Lower lobe of right lung (tissue), 2 donors: ENCODE data around the gene EFCC1. TPM values are rescaled to one million over a fixed set of nuclear protein-coding genes. Genes with fewer than 3 reads are reported as not detected.

Experiments
- ATAC-seq, 2 donors: fragments of 200-7000 bp; cut with Tn5 transposase; one replicate each; pipeline ENCODE4 v1.9.1; 2020 to 2022; ENCODE audit warnings: mild to moderate bottlenecking in 2 of 2, moderate library complexity in 2 of 2
- DNase-seq: peaks from one replicate; pipeline ENCODE4 v3.0.0-alpha.2; 2020
- H3K27ac ChIP-seq: fragments of 200-600 bp; one replicate; pipeline ENCODE4 v1.8.0; 2022
- H3K27me3 ChIP-seq: fragments of 200-600 bp; one replicate; pipeline ENCODE4 v1.8.0; 2022; ENCODE audit warnings: low read depth
- H3K36me3 ChIP-seq: fragments of 200-600 bp; one replicate; pipeline ENCODE4 v1.8.0; 2022; ENCODE audit warnings: mild to moderate bottlenecking
- H3K4me1 ChIP-seq: fragments of 200-600 bp; one replicate; pipeline ENCODE4 v1.8.0; 2022
- H3K4me3 ChIP-seq: fragments of 200-600 bp; one replicate; pipeline ENCODE4 v1.8.0; 2022; ENCODE audit warnings: mild to moderate bottlenecking
- H3K9me3 ChIP-seq: fragments of 200-600 bp; one replicate; pipeline ENCODE4 v1.8.0; 2022
- intact Hi-C: fragments of 100-400 bp; cut with DNase I; formaldehyde crosslinking; loops from one replicate; pipeline ENCODE4 v1.11.0; 2022
- total RNA-seq: library from RNA; stranded (reverse); fragmentation: NEBNext Ultra II Directional; extraction: Animal tissue kit (Norgen Biotek cat#: 25700); gene quantifications from one replicate; pipeline ENCODE4 v1.2.1, GENCODE V29; 2021
- TF ChIP-seq, protein P1 (sequence below): fragments of 200-600 bp; IDR thresholded peaks from one replicate; pipeline ENCODE4 v1.8.0; 2022; ENCODE audit warnings: antibody characterized with exemption, mild to moderate bottlenecking
- donor health status: DM: no; HTN: yes; CAD: no; lungs with severe emphysema.

EFCC1 gene
- total RNA-seq, 1 donor from 2014 or later = 12.1 TPM

- no peaks in the 10 kb centered on the region for H3K27me3 ChIP-seq
- TF ChIP-seq, protein P1, sequence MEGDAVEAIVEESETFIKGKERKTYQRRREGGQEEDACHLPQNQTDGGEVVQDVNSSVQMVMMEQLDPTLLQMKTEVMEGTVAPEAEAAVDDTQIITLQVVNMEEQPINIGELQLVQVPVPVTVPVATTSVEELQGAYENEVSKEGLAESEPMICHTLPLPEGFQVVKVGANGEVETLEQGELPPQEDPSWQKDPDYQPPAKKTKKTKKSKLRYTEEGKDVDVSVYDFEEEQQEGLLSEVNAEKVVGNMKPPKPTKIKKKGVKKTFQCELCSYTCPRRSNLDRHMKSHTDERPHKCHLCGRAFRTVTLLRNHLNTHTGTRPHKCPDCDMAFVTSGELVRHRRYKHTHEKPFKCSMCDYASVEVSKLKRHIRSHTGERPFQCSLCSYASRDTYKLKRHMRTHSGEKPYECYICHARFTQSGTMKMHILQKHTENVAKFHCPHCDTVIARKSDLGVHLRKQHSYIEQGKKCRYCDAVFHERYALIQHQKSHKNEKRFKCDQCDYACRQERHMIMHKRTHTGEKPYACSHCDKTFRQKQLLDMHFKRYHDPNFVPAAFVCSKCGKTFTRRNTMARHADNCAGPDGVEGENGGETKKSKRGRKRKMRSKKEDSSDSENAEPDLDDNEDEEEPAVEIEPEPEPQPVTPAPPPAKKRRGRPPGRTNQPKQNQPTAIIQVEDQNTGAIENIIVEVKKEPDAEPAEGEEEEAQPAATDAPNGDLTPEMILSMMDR = no peak
- H3K4me3 ChIP-seq = peak overlapping the region; percentile 44
- H3K36me3 ChIP-seq = no peaks in the 10 kb centered on the region
- ATAC-seq (peak; percentile 29 to 50), DNase-seq (no peak)
- intact Hi-C loops = no loop called here
- H3K27ac ChIP-seq = no peak overlapping the region
- H3K9me3 ChIP-seq = no peaks in the 10 kb centered on the region
- peaks cover 13% of the 10 kb centered on the region for H3K4me1 ChIP-seq
These were observed 8.1 kb upstream of the EFCC1 start for GRCh38 chr3:128992926-128993460.

GRCh38 chr3:128993461-128994172 lies 7.5 kb upstream of the EFCC1 start, which contains the start of gene CFAP92:
CFAP92 (minus strand) TSS chr3:128994076; CDS start chr3:128993304, 772 bp downstream.
- DNase-seq (peak; percentile 93), ATAC-seq (peak; percentile 98 to 100)
- no peaks in the 10 kb centered on the region for H3K27me3 ChIP-seq
- H3K4me1 ChIP-seq = peaks cover 13% of the 10 kb centered on the region
- H3K36me3 ChIP-seq = no peaks in the 10 kb centered on the region
- H3K9me3 ChIP-seq = no peaks in the 10 kb centered on the region
- H3K27ac ChIP-seq = no peak within 1 kb of the TSS
- intact Hi-C loops = no loop called here
- peak within 1 kb of the TSS; percentile 44 for H3K4me3 ChIP-seq
- TF ChIP-seq, protein P1 = no peak

DNA sequence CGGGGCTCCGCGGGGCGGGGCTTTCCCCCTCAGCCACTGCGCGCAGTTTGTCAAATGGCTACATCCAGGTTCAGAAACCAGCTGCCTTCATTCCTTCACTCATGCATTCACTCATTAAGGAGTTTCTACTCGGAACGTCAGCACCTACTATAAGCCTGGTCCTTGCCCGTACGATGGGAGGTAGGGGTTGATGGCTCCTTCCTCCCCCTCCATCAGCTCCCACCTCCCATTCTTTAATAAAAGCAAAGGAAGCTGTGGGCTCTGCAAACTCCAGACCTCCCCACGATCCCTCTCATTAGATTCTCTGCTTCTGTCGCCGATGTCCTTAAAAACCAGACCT lies 7.0 kb upstream of the EFCC1 start:
- H3K4me3 ChIP-seq = peak overlapping the region; percentile 44
- intact Hi-C loops = no loop called here

GRCh38 chr3:128994581-128995546 lies 6.2 kb upstream of the EFCC1 start:
- Histone ChIP-seq H3K4me1 (peaks cover 13% of the 10 kb centered on the region), H3K27me3 (peaks cover 7% of the 10 kb centered on the region), H3K4me3 (no peak overlapping the region), H3K9me3 (no peaks in the 10 kb centered on the region), H3K36me3 (no peaks in the 10 kb centered on the region), H3K27ac (no peak overlapping the region)
- intact Hi-C loops = no loop called here
- DNase-seq (no peak), ATAC-seq (no peak)
- TF ChIP-seq, protein P1 = no peak

More for the DNA sequence above, 7.0 kb upstream of the EFCC1 start:
- Histone ChIP-seq H3K27ac (no peak overlapping the region), H3K36me3 (no peaks in the 10 kb centered on the region), H3K4me1 (peaks cover 13% of the 10 kb centered on the region), H3K9me3 (no peaks in the 10 kb centered on the region), H3K27me3 (no peaks in the 10 kb centered on the region)
- DNase-seq (no peak), ATAC-seq (no peak)
- TF ChIP-seq, protein P1 = no peak

- Histone ChIP-seq H3K4me1 (peaks cover 21% of the 10 kb centered on the region), H3K4me3 (no peak overlapping the region), H3K9me3 (no peaks in the 10 kb centered on the region), H3K36me3 (no peaks in the 10 kb centered on the region), H3K27ac (no peak overlapping the region), H3K27me3 (peaks cover 16% of the 10 kb centered on the region)
- no peak for DNase-seq
- intact Hi-C loops = no loop called here
- ATAC-seq = no peak
- TF ChIP-seq, protein P1 = no peak
These were observed 5.4 kb upstream of the EFCC1 start for GRCh38 chr3:128995737-128996136.
